K562 (cell line): ENCODE measurements around the gene PGPEP1. TPM values are rescaled to one million over a fixed set of nuclear protein-coding genes. Genes with fewer than 3 reads are reported as not detected.
A peak's percentile ranks its signal among the peaks of the same experiment; 100 is the strongest.

Experiments used
- ATAC-seq: fragments of 200-7000 bp; cut with Tn5 transposase; 3 replicates; pipeline ENCODE4 v1.9.1; 2020; ENCODE audit warnings: moderate library complexity
- BruUV-seq: library from RNA; stranded (reverse); fragments of 400-500 nt; replicated peaks from 2 replicates; lab custom pipeline; 2021; lab: Mats Ljungman, UMichigan
- CTCF ChIA-PET: fragments of 300-600 bp; formaldehyde crosslinking; extraction: SDS; loops from one replicate; lab custom pipeline; 2021; ENCODE audit warnings: low intra/inter-chr PET ratio; lab: Yijun Ruan, JAX
- POLR2A ChIA-PET: fragments of 300-600, 350-650 bp; sonication (Branson Sonifier 250); formaldehyde crosslinking; extraction: SDS; loops from one replicate; lab custom pipeline; 2021; ENCODE audit warnings: antibody characterized with exemption, inconsistent platforms; lab: Yijun Ruan, JAX
- DNase-seq, 4 experiments: peaks; one replicate each; pipeline versions ENCODE4 v3.0.0 to v3.0.0-alpha.2; 2011 to 2018; ENCODE audit warnings: low spot score in 3 of 4, mixed read lengths in 3 of 4; ENCODE audit errors: extremely low read depth in 1 of 4
- FAIRE-seq: peaks from 2 replicates; lab custom pipeline; 2011; peaks lifted over from hg19 to GRCh38; lab: Jason Lieb, UNC
- H2AFZ ChIP-seq: 2 replicates; pipeline ENCODE4 v1.6.0; 2011; ENCODE audit warnings: low read depth, low read length, control low read depth, inconsistent platforms
- H3K27ac ChIP-seq: fragments of 200-600 bp; 3 replicates; pipeline ENCODE4 v1.8.0; 2011; ENCODE audit warnings: low read depth, mild to moderate bottlenecking, control low read depth, inconsistent platforms, low read length, moderate library complexity, mixed read lengths; ENCODE audit errors: extremely low read depth
- H3K27me3 ChIP-seq, 2 experiments: fragments of 300-600 bp in 1 of 2; 2 replicates in 1 of 2; 3 replicates in 1 of 2; pipeline versions ENCODE4 v1.6.0 to v1.8.0; 2011; ENCODE audit warnings: inconsistent platforms in 2 of 2, low read length in 2 of 2, mild to moderate bottlenecking in 1 of 2, mixed read lengths in 1 of 2, moderate library complexity in 1 of 2; ENCODE audit not compliant: control insufficient read depth in 2 of 2, insufficient read depth in 2 of 2
- H3K36me3 ChIP-seq: fragments of 300-600 bp; 3 replicates; pipeline ENCODE4 v1.8.0; 2011; ENCODE audit warnings: mild to moderate bottlenecking, low read length, inconsistent platforms; ENCODE audit not compliant: control insufficient read depth, insufficient read depth
- H3K4me1 ChIP-seq, 2 experiments: fragments of 200-600 bp in 1 of 2; replicated peaks in 1 of 2; 2 replicates in 1 of 2; 3 replicates in 1 of 2; pipeline versions ENCODE4 v1.5.1 to v1.8.0; 2011; ENCODE audit warnings: inconsistent platforms in 2 of 2, low read length in 2 of 2, mild to moderate bottlenecking in 1 of 2, mixed read lengths in 1 of 2, moderate library complexity in 1 of 2; ENCODE audit not compliant: control insufficient read depth in 2 of 2, insufficient read depth in 2 of 2
- H3K4me2 ChIP-seq: 2 replicates; pipeline ENCODE4 v1.6.1; 2011; ENCODE audit warnings: low read length, control low read depth, inconsistent platforms, mixed read lengths; ENCODE audit not compliant: insufficient read depth
- H3K4me3 ChIP-seq: fragments of 200-600 bp; sonication (generic), shearing (Covaris generic); 2 replicates; pipeline ENCODE4 v1.5.1; 2016; ENCODE audit warnings: control low read depth, inconsistent platforms
- H3K79me2 ChIP-seq: fragments of 200-600 bp; 3 replicates; pipeline ENCODE4 v1.8.0; 2011; ENCODE audit warnings: low read length, inconsistent platforms; ENCODE audit not compliant: control insufficient read depth, insufficient read depth
- H3K9ac ChIP-seq, 2 experiments: 2 replicates each; pipeline versions ENCODE4 v1.6.0 to v1.6.1; 2011; ENCODE audit warnings: low read depth in 2 of 2, low read length in 2 of 2, control low read depth in 1 of 2, inconsistent platforms in 1 of 2, mild to moderate bottlenecking in 1 of 2, mixed read lengths in 1 of 2; ENCODE audit not compliant: insufficient read depth in 1 of 2
- H3K9me1 ChIP-seq: one replicate; pipeline ENCODE4 v1.6.0; 2011; ENCODE audit warnings: inconsistent platforms, mild to moderate bottlenecking, low read length, moderate library complexity; ENCODE audit not compliant: control insufficient read depth, insufficient read depth
- H3K9me3 ChIP-seq: replicated peaks from 2 replicates; pipeline ENCODE4 v1.5.1; 2011; ENCODE audit warnings: low read depth, low read length, inconsistent platforms; ENCODE audit not compliant: control insufficient read depth, insufficient read depth
- H4K20me1 ChIP-seq: replicated peaks from 2 replicates; pipeline ENCODE4 v1.6.1; 2011; ENCODE audit warnings: low read length, inconsistent platforms, mixed read lengths; ENCODE audit not compliant: control insufficient read depth, insufficient read depth
- CTCF ChIP-seq, 3 experiments: IDR thresholded peaks in 2 of 3; conservative IDR thresholded peaks in 1 of 3; 2 replicates each; pipeline ENCODE4 v1.5.1; 2011 to 2012; ENCODE audit warnings: low read length in 3 of 3, mild to moderate bottlenecking in 3 of 3, control low read depth in 2 of 3, improper control_type of control experiment in 1 of 3, inconsistent platforms in 1 of 3, low read depth in 1 of 3, mixed read lengths in 1 of 3, moderate library complexity in 1 of 3; ENCODE audit not compliant: insufficient read depth in 2 of 3
- ERF ChIP-seq: fragments of 450-650 bp; formaldehyde crosslinking; IDR thresholded peaks from 2 replicates; pipeline ENCODE4 v1.4.0; 2020; ENCODE audit warnings: mild to moderate bottlenecking, mixed read lengths
- POLR2G ChIP-seq: fragments of 200-400 bp; formaldehyde crosslinking; IDR thresholded peaks from 2 replicates; pipeline ENCODE4 v1.6.1; 2017; ENCODE audit warnings: low read depth, mild to moderate bottlenecking, antibody characterized with exemption, low read length, moderate library complexity
- WHSC1 ChIP-seq: IDR thresholded peaks from one replicate; pipeline ENCODE4 v1.6.1; 2012; ENCODE audit warnings: low read length, control low read depth, inconsistent platforms
- WGBS: fragments of 100-300 bp; shearing (Covaris generic); methylation state at CpG from one replicate; pipeline ENCODE4 v1.1.6; 2016; ENCODE audit warnings: low coverage, mixed read lengths; ENCODE audit not compliant: insufficient coverage; ENCODE audit errors: missing lambda C conversion rate; 5-methylcytosine and 5-hydroxymethylcytosine counted together
- in situ Hi-C: fragments of 300-500 bp; cut with MboI; formaldehyde crosslinking; loops from 4 replicates; pipeline ENCODE4 v1.15.0; 2018; ENCODE audit warnings: inconsistent platforms, mixed read lengths
- intact Hi-C: fragments of 100-400 bp; cut with micrococcal nuclease; formaldehyde crosslinking; loops from 2 replicates; pipeline ENCODE4 v1.14.2; 2022
- polyA plus RNA-seq, 8 experiments: library from polyadenylated mRNA; depleted of rRNA in 4 of 8; stranded (reverse) in 5 of 8; unstranded in 3 of 8; fragments of >200 nt; fragmentation: Nextera tagmentation in 2 of 8; fragmentation: Illumina TruSeq in 1 of 8; extraction: Ambion mirVana in 2 of 8; extraction: Trizol in 1 of 8; gene quantifications; 2 replicates each; pipeline versions ENCODE4 v1.2.1 to v1.2.3, GENCODE V29; 2011 to 2014; ENCODE audit warnings: inconsistent platforms in 1 of 8, missing spikeins in 1 of 8
- total RNA-seq, 7 experiments: library from RNA; depleted of rRNA in 6 of 7; stranded (reverse); fragments of >200 nt in 6 of 7; fragmentation: Illumina TruSeq in 2 of 7; extraction: Trizol in 2 of 7; gene quantifications; 2 replicates each; pipeline versions ENCODE4 v1.2.1 to v1.2.3, GENCODE V29; 2011 to 2021; ENCODE audit warnings: low replicate concordance in 1 of 7

Gene PGPEP1
- total and polyA plus RNA-seq, 9 of the 15 experiments (the other 6 are each of a cell fraction or from before 2014, with no cell fraction given), result 10.0 to 69.6 (median 33.5) TPM

- ATAC-seq (no peak), FAIRE-seq (no peak), DNase-seq (no peak)
- in situ Hi-C loops (no loop called here), intact Hi-C loops (no loop called here)
- Histone ChIP-seq H3K4me3 (no peak overlapping the region), H3K36me3 (peaks cover 62% of the 10 kb centered on the region; the same call in 2 of the 3 replicates), H3K9me3 (no peaks in the 10 kb centered on the region), H3K79me2 (no peaks in the 10 kb centered on the region; the same call in 2 of the 3 replicates), H3K9me1 (no peaks in the 10 kb centered on the region), H3K27ac (peak overlapping the region; percentile 23; the same call in 1 of the 3 replicates), H4K20me1 (no peaks in the 10 kb centered on the region), H2AFZ (no peak overlapping the region), H3K27me3 (no peaks in the 10 kb centered on the region), H3K9ac (no peak overlapping the region), H3K4me2 (no peak overlapping the region), H3K4me1 (peaks cover 22 to 90% of the 10 kb centered on the region in 2 experiments)
- TF ChIP-seq ERF (CRISPR knock-in tag), result no peak
- WGBS, result 83% methylated on average over 13 of the region's 14 CpGs
- ChIA-PET POLR2A (interaction anchor here (0.8 to 1.2 kb wide), 3 partner anchors 15 to 26 kb away, joined by 3 to 6 read pairs (median 4); partner anchors contain the start of gene JUND), CTCF (no interaction called here)
- TSS peak; percentile 81 for BruUV-seq
These were observed 33.5 kb upstream of the PGPEP1 start for GRCh38 chr19:18306888-18307260.

- Histone ChIP-seq H2AFZ (no peak overlapping the region), H3K27ac (peak overlapping the region; percentile 23; the same call in 1 of the 3 replicates), H4K20me1 (no peaks in the 10 kb centered on the region), H3K9me1 (no peaks in the 10 kb centered on the region), H3K4me2 (no peak overlapping the region), H3K9ac (no peak overlapping the region; a peak in 1 of 4 replicates), H3K4me1 (peaks cover 22 to 90% of the 10 kb centered on the region in 2 experiments), H3K9me3 (no peaks in the 10 kb centered on the region), H3K36me3 (peaks cover 66% of the 10 kb centered on the region; the same call in 2 of the 3 replicates), H3K27me3 (no peaks in the 10 kb centered on the region), H3K4me3 (no peak overlapping the region), H3K79me2 (peaks cover under 1% of the 10 kb centered on the region; the same call in 2 of the 3 replicates)
- ATAC-seq (no peak), DNase-seq (no peak), FAIRE-seq (no peak)
- no TSS peak for BruUV-seq
- in situ Hi-C loops, result no loop called here
- ChIA-PET POLR2A (interaction anchor here (1.0 to 1.2 kb wide), 2 partner anchors 14 to 26 kb away, joined by 3 to 6 read pairs; partner anchors contain the start of gene JUND), CTCF (no interaction called here)
- intact Hi-C loops, result no loop called here
- TF ChIP-seq WHSC1 (no peak), POLR2G (peak; percentile 51), CTCF (IDR thresholded peaks at IDR 0.05 in 2 of 3, conservative IDR thresholded peaks at IDR 0.05 in 1 of 3; ENCODE audit: insufficient read depth in 2 of 3, low read depth in 1 of 3, low read length in 3 of 3) (0 out of 6 replicates have a peak, but pooled peaks of 1 of the 3 experiments have one; percentile 0)
- WGBS, result 94% methylated on average over 18 of the region's 19 CpGs
These were observed 33.1 kb upstream of the PGPEP1 start for GRCh38 chr19:18307271-18307681.
